Right lobe of liver (tissue), 6 donors: ENCODE measurements around the gene PCGF1. TPM values are rescaled to one million over a fixed set of nuclear protein-coding genes. Genes with fewer than 3 reads are reported as not detected.

Source experiments
- ATAC-seq, 4 donors: fragments of 200-7000 bp; cut with Tn5 transposase; one replicate each; pipeline ENCODE4 v1.9.1; 2020; ENCODE audit warnings: mild to moderate bottlenecking in 4 of 4, moderate library complexity in 4 of 4
- DNase-seq, 3 donors: peaks; one replicate each; pipeline ENCODE4 v3.0.0-alpha.2; 2020
- H3K27ac ChIP-seq, 3 donors: fragments of 200-600 bp; one replicate each; pipeline ENCODE4 v1.8.0; 2022
- H3K27me3 ChIP-seq, 2 donors: fragments of 200-600 bp; one replicate each; pipeline ENCODE4 v1.8.0; 2022
- H3K36me3 ChIP-seq, 4 donors: fragments of 200-600 bp; sonication (generic) in 1 of 4; one replicate each; pipeline versions ENCODE4 v1.5.1 to v1.8.0; 2017 to 2022; ENCODE audit warnings: control low read depth in 1 of 4
- H3K4me1 ChIP-seq, 4 donors: fragments of 200-600 bp; sonication (generic) in 1 of 4; one replicate each; pipeline versions ENCODE4 v1.5.1 to v1.8.0; 2017 to 2022; ENCODE audit warnings: control low read depth in 1 of 4
- H3K4me3 ChIP-seq, 3 donors: fragments of 200-600 bp; one replicate each; pipeline ENCODE4 v1.8.0; 2022
- H3K9me3 ChIP-seq, 4 donors: fragments of 200-600 bp; sonication (generic) in 1 of 4; one replicate each; pipeline versions ENCODE4 v1.5.1 to v1.8.0; 2017 to 2022; ENCODE audit warnings: control low read depth in 1 of 4
- CTCF ChIP-seq, 4 donors: fragments of 200-600 bp in 3 of 4; fragments of 450-650 bp in 1 of 4; IDR thresholded peaks; one replicate each; pipeline versions ENCODE4 v1.5.1 to v1.8.0; 2016 to 2022; ENCODE audit warnings: antibody characterized with exemption in 4 of 4, mild to moderate bottlenecking in 2 of 4
- POLR2A ChIP-seq: fragments of 450-650 bp; IDR thresholded peaks from one replicate; pipeline ENCODE4 v1.6.1; 2017; ENCODE audit warnings: antibody characterized with exemption, mild to moderate bottlenecking
- WGBS: methylation state at CpG from one replicate; pipeline ENCODE4 v1.1.6; 2018; ENCODE audit warnings: low coverage, low lambda C conversion rate; ENCODE audit not compliant: insufficient coverage; ENCODE audit errors: missing lambda C conversion rate; 5-methylcytosine and 5-hydroxymethylcytosine counted together
- intact Hi-C, 2 donors: fragments of 100-400 bp; cut with DNase I; formaldehyde crosslinking; loops; one replicate each; pipeline versions ENCODE4 v1.11.2 to v1.14.1; 2022
- total RNA-seq, 6 experiments: library from RNA; depleted of rRNA in 2 of 6; stranded (reverse); fragments of >200 nt in 2 of 6; fragmentation: NEBNext Ultra II Directional in 3 of 6; extraction: Animal tissue kit (Norgen Biotek cat#: 25700) in 3 of 6; gene quantifications; one replicate each; pipeline versions ENCODE4 v1.1.0 to v1.2.4, GENCODE V29; 2016 to 2023
- donor health status: DM: no; HTN: yes; CAD: no.
- donor health status: DM: no; HTN: no; CAD: no.
- donor health status: DM: no; HTN: no; CAD: no.
- donor health status: DM: no; HTN: yes; CAD: no.
- donor health status: DM: no; HTN: yes; CAD: no.

PCGF1 gene
- total RNA-seq, 6 experiments from 2014 or later: 9.6 to 17.5 (median 13.3) TPM

GRCh38 chr2:74528600-74529356 lies 21.3 kb upstream of the PCGF1 start:
- no peak for TF ChIP-seq CTCF (IDR thresholded peaks at IDR 0.05)
- no peak for TF ChIP-seq POLR2A
- H3K27ac ChIP-seq: peak overlapping the region; percentile 68 to 77 (median 76)
- ATAC-seq: peak in 3 of 4 donors; percentile 4 to 9 (median 8)
- H3K4me1 ChIP-seq: peaks cover 0 to 19% (median 6%) of the 10 kb centered on the region in 4 donors
- H3K36me3 ChIP-seq: peaks cover 0 to 29% (median 9%) of the 10 kb centered on the region in 4 donors
- H3K27me3 ChIP-seq: no peaks in the 10 kb centered on the region
- DNase-seq: no peak
- intact Hi-C loops: loop anchor here in 1 of 2 donors (5.0 kb wide), 1 partner anchor 41 kb away; no protein-coding TSS in a partner anchor
- H3K4me3 ChIP-seq: peak overlapping the region; percentile 78 to 98 (median 97)
- no peaks in the 10 kb centered on the region for H3K9me3 ChIP-seq
- 8% methylated on average over 20 of the region's 29 CpGs for WGBS

GRCh38 chr2:74527741-74528140 lies 20.2 kb upstream of the PCGF1 start:
- DNase-seq (no peak), ATAC-seq (no peak)
- 94% methylated on average over 6 of the region's 9 CpGs for WGBS
- Histone ChIP-seq H3K27me3 (no peaks in the 10 kb centered on the region), H3K4me3 (no peak overlapping the region), H3K9me3 (no peaks in the 10 kb centered on the region), H3K36me3 (peaks cover 0 to 22% (median 9%) of the 10 kb centered on the region in 4 donors), H3K27ac (no peak overlapping the region), H3K4me1 (peaks cover 0 to 19% (median 6%) of the 10 kb centered on the region in 4 donors)
- intact Hi-C loops: loop anchor here in 1 of 2 donors (5.0 kb wide), 1 partner anchor 40 kb away; no protein-coding TSS in a partner anchor
- TF ChIP-seq POLR2A: no peak
- TF ChIP-seq CTCF (IDR thresholded peaks at IDR 0.05): no peak

GRCh38 chr2:74526649-74527230 lies 19.2 kb upstream of the PCGF1 start:
- Histone ChIP-seq H3K27me3 (no peaks in the 10 kb centered on the region), H3K4me1 (peaks cover 0 to 19% (median 6%) of the 10 kb centered on the region in 4 donors), H3K9me3 (no peaks in the 10 kb centered on the region), H3K36me3 (peaks cover 0 to 20% (median 9%) of the 10 kb centered on the region in 4 donors), H3K4me3 (no peak overlapping the region), H3K27ac (no peak overlapping the region)
- TF ChIP-seq CTCF (IDR thresholded peaks at IDR 0.05) (no peak), POLR2A (no peak)
- intact Hi-C loops: loop anchor here in 1 of 2 donors (5.0 kb wide), 1 partner anchor 39 kb away; no protein-coding TSS in a partner anchor
- ATAC-seq: no peak
- no peak for DNase-seq
- 93% methylated on average over 5 of the region's 11 CpGs for WGBS

- Histone ChIP-seq H3K36me3 (peaks cover 0 to 20% (median 9%) of the 10 kb centered on the region in 4 donors), H3K9me3 (no peaks in the 10 kb centered on the region), H3K27me3 (no peaks in the 10 kb centered on the region), H3K4me3 (no peak within 1 kb of the TSS), H3K4me1 (peaks cover 0 to 16% (median 6%) of the 10 kb centered on the region in 4 donors), H3K27ac (no peak within 1 kb of the TSS)
- TF ChIP-seq POLR2A: no peak
- TF ChIP-seq CTCF (IDR thresholded peaks at IDR 0.05): no peak
- no peak for DNase-seq
- 78% methylated on average over 9 of the region's 11 CpGs for WGBS
- intact Hi-C loops: loop anchor here in 1 of 2 donors (5.0 kb wide), 1 partner anchor 39 kb away; no protein-coding TSS in a partner anchor
- ATAC-seq: no peak
Observed at GRCh38 chr2:74525717-74526648, 18.5 kb upstream of the PCGF1 start, which contains the start of gene DQX1. Gene DQX1 (minus strand): TSS chr2:74526231. CDS start chr2:74525729, 502 bp downstream.
